ENCODE results near the gene LSM12. TPM values are rescaled to one million over a fixed set of nuclear protein-coding genes. Genes with fewer than 3 reads are reported as not detected.
A peak's percentile ranks its signal among the peaks of the same experiment; 100 is the strongest.

LSM12 gene
- total RNA-seq, 4 donors from 2014 or later: 41.6 to 79.0 (median 56.5) TPM

GRCh38 chr17:44086364-44087311 lies 20.2 kb upstream of the LSM12 start:
- ATAC-seq: peak; percentile 60 to 65

GRCh38 chr17:44085908-44086307 lies 19.4 kb upstream of the LSM12 start:
- H3K9me3 ChIP-seq: no peaks in the 10 kb centered on the region
- intact Hi-C loops (cut with DNase I; ENCODE audit: low total_unique reads): no loop called here
- H3K27me3 ChIP-seq: no peaks in the 10 kb centered on the region
- DNase-seq (no peak), ATAC-seq (no peak)
- H3K27ac ChIP-seq: peak overlapping the region; percentile 55 to 75 (median 68)
- no peak for TF ChIP-seq POLR2A (IDR thresholded peaks at IDR 0.05)
- TF ChIP-seq, protein P1, sequence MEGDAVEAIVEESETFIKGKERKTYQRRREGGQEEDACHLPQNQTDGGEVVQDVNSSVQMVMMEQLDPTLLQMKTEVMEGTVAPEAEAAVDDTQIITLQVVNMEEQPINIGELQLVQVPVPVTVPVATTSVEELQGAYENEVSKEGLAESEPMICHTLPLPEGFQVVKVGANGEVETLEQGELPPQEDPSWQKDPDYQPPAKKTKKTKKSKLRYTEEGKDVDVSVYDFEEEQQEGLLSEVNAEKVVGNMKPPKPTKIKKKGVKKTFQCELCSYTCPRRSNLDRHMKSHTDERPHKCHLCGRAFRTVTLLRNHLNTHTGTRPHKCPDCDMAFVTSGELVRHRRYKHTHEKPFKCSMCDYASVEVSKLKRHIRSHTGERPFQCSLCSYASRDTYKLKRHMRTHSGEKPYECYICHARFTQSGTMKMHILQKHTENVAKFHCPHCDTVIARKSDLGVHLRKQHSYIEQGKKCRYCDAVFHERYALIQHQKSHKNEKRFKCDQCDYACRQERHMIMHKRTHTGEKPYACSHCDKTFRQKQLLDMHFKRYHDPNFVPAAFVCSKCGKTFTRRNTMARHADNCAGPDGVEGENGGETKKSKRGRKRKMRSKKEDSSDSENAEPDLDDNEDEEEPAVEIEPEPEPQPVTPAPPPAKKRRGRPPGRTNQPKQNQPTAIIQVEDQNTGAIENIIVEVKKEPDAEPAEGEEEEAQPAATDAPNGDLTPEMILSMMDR (IDR thresholded peaks at IDR 0.05 in 4 of 5, conservative IDR thresholded peaks at IDR 0.05 in 1 of 5): no peak
- in situ Hi-C loops (cut with MboI; ENCODE audit: low sequenced_read_pairs in 4 of 4): no loop called here
- H3K4me1 ChIP-seq: no peaks in the 10 kb centered on the region
- H3K36me3 ChIP-seq: peaks cover 0 to 86% of the 10 kb centered on the region in 2 donors
- no peak overlapping the region for H3K4me3 ChIP-seq

More at GRCh38 chr17:44086364-44087311, 20.2 kb upstream of the LSM12 start:
- no peak overlapping the region for H3K4me3 ChIP-seq
- H3K36me3 ChIP-seq: peaks cover 0 to 88% of the 10 kb centered on the region in 2 donors
- no peak for TF ChIP-seq POLR2A (IDR thresholded peaks at IDR 0.05)
- no peaks in the 10 kb centered on the region for H3K27me3 ChIP-seq
- in situ Hi-C loops (cut with MboI; ENCODE audit: low sequenced_read_pairs in 4 of 4): no loop called here
- intact Hi-C loops (cut with DNase I; ENCODE audit: low total_unique reads): no loop called here
- peak overlapping the region; percentile 55 to 75 (median 68) for H3K27ac ChIP-seq
- no peaks in the 10 kb centered on the region for H3K9me3 ChIP-seq
- peak in 1 of 2 donors; percentile 53 for DNase-seq
- no peaks in the 10 kb centered on the region for H3K4me1 ChIP-seq

GRCh38 chr17:44084921-44085320 lies 18.4 kb upstream of the LSM12 start:
- Histone ChIP-seq H3K9me3 (no peaks in the 10 kb centered on the region), H3K4me3 (no peak overlapping the region), H3K4me1 (no peaks in the 10 kb centered on the region), H3K36me3 (peaks cover 0 to 86% of the 10 kb centered on the region in 2 donors), H3K27me3 (no peaks in the 10 kb centered on the region), H3K27ac (peak overlapping the region in 1 of 4 donors; percentile 75)
- ATAC-seq (no peak), DNase-seq (no peak)
- TF ChIP-seq, protein P1 (IDR thresholded peaks at IDR 0.05 in 4 of 5, conservative IDR thresholded peaks at IDR 0.05 in 1 of 5): no peak
- TF ChIP-seq POLR2A (IDR thresholded peaks at IDR 0.05): no peak
- in situ Hi-C loops (cut with MboI; ENCODE audit: low sequenced_read_pairs in 4 of 4) (no loop called here), intact Hi-C loops (cut with DNase I; ENCODE audit: low total_unique reads) (no loop called here)

- H3K9me3 ChIP-seq: no peaks in the 10 kb centered on the region
- TF ChIP-seq, protein P1 (IDR thresholded peaks at IDR 0.05 in 4 of 5, conservative IDR thresholded peaks at IDR 0.05 in 1 of 5): peak in 2 of 5 experiments; percentile 20 to 40
- no peak for TF ChIP-seq POLR2A (IDR thresholded peaks at IDR 0.05)
- in situ Hi-C loops (cut with MboI; ENCODE audit: low sequenced_read_pairs in 4 of 4): no loop called here
- no peaks in the 10 kb centered on the region for H3K27me3 ChIP-seq
- H3K4me3 ChIP-seq: no peak overlapping the region
- no peaks in the 10 kb centered on the region for H3K4me1 ChIP-seq
- H3K27ac ChIP-seq: peak overlapping the region in 3 of 4 donors; percentile 23 to 75 (median 29)
- no peak for ATAC-seq
- DNase-seq: no peak
- intact Hi-C loops (cut with DNase I; ENCODE audit: low total_unique reads): no loop called here
- H3K36me3 ChIP-seq: peaks cover 0 to 86% of the 10 kb centered on the region in 2 donors
These were observed 17.7 kb upstream of the LSM12 start for GRCh38 chr17:44084131-44084538.

GRCh38 chr17:44083250-44083849 lies 16.9 kb upstream of the LSM12 start:
- DNase-seq: no peak
- Histone ChIP-seq H3K4me1 (no peaks in the 10 kb centered on the region), H3K9me3 (no peaks in the 10 kb centered on the region), H3K36me3 (peaks cover 0 to 86% of the 10 kb centered on the region in 2 donors), H3K27ac (peak overlapping the region in 1 of 4 donors; percentile 75), H3K4me3 (no peak overlapping the region), H3K27me3 (no peaks in the 10 kb centered on the region)
- intact Hi-C loops (cut with DNase I; ENCODE audit: low total_unique reads): no loop called here
- peak in 1 of 2 donors; percentile 31 for ATAC-seq
- TF ChIP-seq POLR2A (IDR thresholded peaks at IDR 0.05): no peak
- TF ChIP-seq, protein P1 (IDR thresholded peaks at IDR 0.05 in 4 of 5, conservative IDR thresholded peaks at IDR 0.05 in 1 of 5): peak in 4 of 5 experiments; percentile 37 to 44 (median 42)
- in situ Hi-C loops (cut with MboI; ENCODE audit: low sequenced_read_pairs in 4 of 4): no loop called here

All from gastrocnemius medialis (tissue), 4 donors.